Measurements from ENCODE around the gene RNF19B. TPM values are rescaled to one million over a fixed set of nuclear protein-coding genes. Genes with fewer than 3 reads are reported as not detected.

RNF19B gene
- total and polyA plus RNA-seq, 12 donors: 4.7 to 36.5 (median 23.0) TPM

GRCh38 chr1:32904797-32905196, 59.8 kb downstream of the RNF19B start:
- intact Hi-C loops (cut with DNase I): no loop called here
- Histone ChIP-seq H3K4me3 (no peak overlapping the region), H3K4me1 (replicated peaks in 1 of 2) (peaks cover 4 to 11% of the 10 kb centered on the region in 2 donors), H3K36me3 (replicated peaks in 1 of 2) (no peaks in the 10 kb centered on the region), H3K27ac (no peak overlapping the region), H3K9me3 (replicated peaks in 1 of 3) (no peaks in the 10 kb centered on the region), H3K27me3 (no peaks in the 10 kb centered on the region)
- DNase-seq: no peak
- TF ChIP-seq POLR2A (IDR thresholded peaks at IDR 0.05) (no peak), CTCF (IDR thresholded peaks at IDR 0.05) (no peak)
- 54 to 73% (median 68%) methylated on average over 2 of the region's 2 CpGs for WGBS, 4 donors

DNA sequence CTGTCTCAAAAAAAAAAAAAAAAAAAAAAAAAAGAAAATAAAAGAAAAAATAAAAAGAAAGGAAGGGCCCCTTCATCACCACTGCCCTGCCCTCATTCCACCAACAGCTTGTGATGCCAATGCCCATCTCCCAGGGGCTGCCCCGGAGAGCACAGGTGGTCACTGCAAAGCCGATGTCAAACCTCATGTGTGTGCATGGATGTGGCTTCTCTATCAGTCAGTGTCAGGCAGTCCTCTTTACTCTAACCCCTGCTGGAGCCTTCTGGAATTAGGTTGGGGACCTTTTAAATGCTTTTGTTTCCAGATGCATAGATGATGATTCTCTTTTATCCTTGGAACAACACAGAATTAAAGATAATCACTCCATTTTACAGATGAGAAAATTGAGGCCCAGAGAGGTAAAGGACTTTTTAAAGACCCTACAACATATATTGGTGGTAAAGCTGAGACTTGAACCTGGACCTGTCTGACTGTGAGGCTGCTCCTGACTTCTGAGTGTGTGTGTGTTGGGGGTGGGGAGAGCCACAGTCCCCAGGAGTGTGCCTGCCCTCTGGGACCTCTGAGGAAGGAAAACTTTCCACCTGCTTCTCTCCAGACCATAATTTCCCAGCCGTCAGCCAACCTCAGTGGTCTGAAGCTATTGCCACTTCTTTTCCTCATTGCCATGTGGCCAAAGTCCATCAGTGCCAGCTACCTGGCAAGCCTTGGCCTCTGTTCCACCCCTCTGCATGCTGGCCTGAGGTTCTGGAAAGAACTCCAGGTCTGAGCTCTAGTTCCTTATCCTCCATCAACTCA, 60.4 kb downstream of the RNF19B start:
- 43 to 81% (median 72%) methylated on average over 3 of the region's 3 CpGs for WGBS, 4 donors
- H3K36me3 ChIP-seq (replicated peaks in 1 of 2): no peaks in the 10 kb centered on the region
- H3K27me3 ChIP-seq: no peaks in the 10 kb centered on the region
- TF ChIP-seq POLR2A (IDR thresholded peaks at IDR 0.05) (no peak), CTCF (IDR thresholded peaks at IDR 0.05) (no peak)
- H3K4me1 ChIP-seq (replicated peaks in 1 of 2): peaks cover 4 to 11% of the 10 kb centered on the region in 2 donors
- H3K27ac ChIP-seq: no peak overlapping the region
- intact Hi-C loops (cut with DNase I): no loop called here
- H3K4me3 ChIP-seq: no peak overlapping the region
- DNase-seq: no peak
- H3K9me3 ChIP-seq (replicated peaks in 1 of 3): no peaks in the 10 kb centered on the region

DNA sequence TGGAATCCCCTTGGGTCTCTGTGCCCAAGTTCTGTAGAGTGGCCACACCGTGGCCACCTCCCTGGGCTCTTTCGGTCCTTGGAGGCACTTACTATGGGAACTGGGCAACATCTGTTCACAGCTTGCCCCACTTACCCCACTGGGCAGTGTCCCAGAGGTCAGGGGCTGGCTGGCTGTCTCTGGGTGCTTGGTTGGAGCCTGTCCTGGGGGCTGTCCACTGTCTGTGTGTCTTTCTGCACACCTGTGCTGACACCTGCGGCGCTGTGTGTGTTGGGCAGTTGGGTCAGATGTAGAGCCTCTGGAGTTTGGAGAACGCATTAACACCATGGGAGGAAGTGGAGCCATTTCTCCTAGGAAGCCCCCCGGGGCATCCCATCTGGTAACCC, 62.1 kb downstream of the RNF19B start:
- Histone ChIP-seq H3K4me3 (no peak overlapping the region), H3K4me1 (replicated peaks in 1 of 2) (peaks cover 4 to 11% of the 10 kb centered on the region in 2 donors), H3K9me3 (replicated peaks in 1 of 3) (no peaks in the 10 kb centered on the region), H3K36me3 (replicated peaks in 1 of 2) (no peaks in the 10 kb centered on the region), H3K27ac (no peak overlapping the region), H3K27me3 (no peaks in the 10 kb centered on the region)
- TF ChIP-seq POLR2A (IDR thresholded peaks at IDR 0.05) (no peak), CTCF (IDR thresholded peaks at IDR 0.05) (no peak)
- no peak for DNase-seq
- WGBS, 4 donors: 69 to 80% (median 74%) methylated on average over 6 of the region's 6 CpGs
- intact Hi-C loops (cut with DNase I): no loop called here

DNA sequence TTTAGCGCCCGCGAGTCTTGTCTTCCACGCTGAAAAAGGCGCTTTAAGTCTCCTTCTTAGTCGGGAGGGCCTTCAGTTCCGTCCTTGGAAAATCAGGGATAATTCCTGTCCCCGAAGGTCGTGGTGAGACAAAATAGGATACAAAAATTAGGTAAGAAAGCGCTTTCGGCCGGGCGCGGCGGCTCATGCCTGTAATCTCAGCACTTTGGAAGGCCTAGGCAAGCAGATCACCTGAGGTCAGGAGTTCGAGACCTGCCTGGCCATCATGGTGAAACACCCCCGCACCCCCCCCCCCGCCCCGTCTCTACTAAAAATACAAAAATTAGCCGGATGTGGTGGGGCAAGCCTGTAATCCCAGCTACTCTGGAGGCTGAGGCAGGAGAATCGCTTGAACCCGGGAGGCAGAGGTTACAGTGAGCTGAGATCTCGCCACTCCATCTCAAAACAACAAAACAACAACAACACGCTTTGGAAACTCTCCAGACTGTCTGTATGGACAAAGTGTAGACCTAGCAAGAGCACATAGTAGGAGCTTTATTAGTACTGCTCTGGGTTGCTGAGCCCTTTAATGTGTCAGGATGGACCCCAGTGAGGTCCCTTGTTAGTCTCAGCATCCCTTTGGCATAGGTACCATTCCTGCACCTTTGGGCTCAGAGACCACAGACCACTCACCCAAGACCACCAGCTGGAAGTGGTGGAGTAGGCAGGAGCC, 62.6 kb downstream of the RNF19B start:
- no peaks in the 10 kb centered on the region for H3K27me3 ChIP-seq
- H3K27ac ChIP-seq: no peak overlapping the region
- H3K4me3 ChIP-seq: peak overlapping the region in 2 of 4 donors; percentile 29 to 90
- intact Hi-C loops (cut with DNase I): no loop called here
- H3K36me3 ChIP-seq (replicated peaks in 1 of 2): no peaks in the 10 kb centered on the region
- H3K9me3 ChIP-seq (replicated peaks in 1 of 3): no peaks in the 10 kb centered on the region
- WGBS, 4 donors: 29 to 46% (median 38%) methylated on average over 20 to 24 of the region's 24 CpGs
- no peak for TF ChIP-seq POLR2A (IDR thresholded peaks at IDR 0.05)
- TF ChIP-seq CTCF (IDR thresholded peaks at IDR 0.05): no peak
- DNase-seq: no peak
- peaks cover 4 to 11% of the 10 kb centered on the region in 2 donors for H3K4me1 ChIP-seq (replicated peaks in 1 of 2)
